Measurements from ENCODE around the gene EIF3A. TPM values are rescaled to one million over a fixed set of nuclear protein-coding genes. Genes with fewer than 3 reads are reported as not detected.

The EIF3A gene
- total and polyA plus RNA-seq, 9 of the 15 experiments (the other 6 are each of a cell fraction or from before 2014, with no cell fraction given), result 19.6 to 163 (median 102) TPM

DNA sequence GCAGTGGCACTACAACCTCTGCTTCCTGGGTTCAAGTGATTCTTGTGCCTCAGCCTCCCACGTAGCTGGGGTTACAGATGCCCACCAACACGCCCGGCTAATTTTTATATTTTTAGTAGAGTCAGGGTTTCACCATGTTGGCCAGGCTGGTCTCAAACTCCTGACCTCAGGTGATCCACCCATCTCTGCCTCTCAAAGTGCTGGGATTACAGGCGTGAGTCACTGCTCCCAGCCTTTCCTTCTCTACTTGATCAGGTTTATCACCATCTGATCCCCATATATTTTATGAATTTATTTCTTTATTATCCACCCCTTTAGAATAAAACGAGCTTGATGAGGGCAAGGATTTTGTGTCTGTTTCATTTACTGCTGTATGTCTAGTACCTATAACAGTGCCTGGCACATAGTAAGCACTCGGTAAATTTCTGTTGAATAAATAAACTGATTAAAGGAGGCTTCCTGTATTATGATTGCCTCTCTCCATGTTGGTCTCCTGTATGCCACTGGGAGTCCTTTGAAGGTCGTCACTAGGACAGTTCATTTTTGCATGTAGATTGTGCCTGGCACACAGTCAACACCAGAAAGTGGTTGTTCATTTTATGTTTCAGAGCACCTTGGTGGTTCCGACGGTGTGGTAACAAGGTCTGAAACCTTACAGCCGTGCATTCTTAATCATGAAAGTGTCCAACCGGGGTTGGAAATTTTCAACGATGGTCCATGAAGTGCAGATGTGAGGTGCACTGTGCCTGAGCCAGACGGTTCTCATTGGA is 9.6 kb upstream of the EIF3A start:
- intact Hi-C loops (cut with micrococcal nuclease), result no loop called here
- WGBS (ENCODE audit: insufficient coverage, low coverage, missing lambda C conversion rate), result 37% methylated on average over 10 of the region's 13 CpGs
- DNase-seq (ENCODE audit: extremely low read depth in 1 of 4, low spot score in 3 of 4) (no peak), ATAC-seq (no peak), FAIRE-seq (no peak)
- ChIA-PET POLR2A (interaction anchor here (0.6 to 1.8 kb wide), 3 partner anchors 9 to 14 kb away, joined by 3 to 8 read pairs (median 5); partner anchors contain the start of genes DENND10 and EIF3A), CTCF (ENCODE audit: low intra/inter-chr PET ratio) (no interaction called here)
- no peaks in the 10 kb centered on the region for H3K27me3 ChIP-seq (ENCODE audit: control insufficient read depth in 2 of 2, insufficient read depth in 2 of 2, low read length in 2 of 2)
- peak overlapping the region; percentile 16; the same call in 1 of the 2 replicates for H3K4me2 ChIP-seq (ENCODE audit: insufficient read depth, low read length)
- 0 out of 2 replicates have a peak overlapping the region, but pooled peaks have one; percentile 46 for H2AFZ ChIP-seq (ENCODE audit: low read depth, low read length)
- no peaks in the 10 kb centered on the region for H4K20me1 ChIP-seq (replicated peaks; ENCODE audit: control insufficient read depth, insufficient read depth, low read length)
- no TSS peak for BruUV-seq (replicated peaks)
- no peak overlapping the region for H3K4me3 ChIP-seq
- H3K9me3 ChIP-seq (replicated peaks; ENCODE audit: control insufficient read depth, insufficient read depth, low read depth, low read length), result no peaks in the 10 kb centered on the region
- H3K4me1 ChIP-seq (replicated peaks in 1 of 2; ENCODE audit: control insufficient read depth in 2 of 2, insufficient read depth in 2 of 2, low read length in 2 of 2), result peaks cover 18 to 25% of the 10 kb centered on the region in 2 experiments; a peak in 4 of 5 replicates
- no peaks in the 10 kb centered on the region for H3K36me3 ChIP-seq (ENCODE audit: control insufficient read depth, insufficient read depth, low read length)
- TF ChIP-seq ARID1B (IDR thresholded peaks at IDR 0.05), result no peak
- TF ChIP-seq ELF4 (CRISPR knock-in tag; IDR thresholded peaks at IDR 0.05), result no peak
- TF ChIP-seq, protein P1, sequence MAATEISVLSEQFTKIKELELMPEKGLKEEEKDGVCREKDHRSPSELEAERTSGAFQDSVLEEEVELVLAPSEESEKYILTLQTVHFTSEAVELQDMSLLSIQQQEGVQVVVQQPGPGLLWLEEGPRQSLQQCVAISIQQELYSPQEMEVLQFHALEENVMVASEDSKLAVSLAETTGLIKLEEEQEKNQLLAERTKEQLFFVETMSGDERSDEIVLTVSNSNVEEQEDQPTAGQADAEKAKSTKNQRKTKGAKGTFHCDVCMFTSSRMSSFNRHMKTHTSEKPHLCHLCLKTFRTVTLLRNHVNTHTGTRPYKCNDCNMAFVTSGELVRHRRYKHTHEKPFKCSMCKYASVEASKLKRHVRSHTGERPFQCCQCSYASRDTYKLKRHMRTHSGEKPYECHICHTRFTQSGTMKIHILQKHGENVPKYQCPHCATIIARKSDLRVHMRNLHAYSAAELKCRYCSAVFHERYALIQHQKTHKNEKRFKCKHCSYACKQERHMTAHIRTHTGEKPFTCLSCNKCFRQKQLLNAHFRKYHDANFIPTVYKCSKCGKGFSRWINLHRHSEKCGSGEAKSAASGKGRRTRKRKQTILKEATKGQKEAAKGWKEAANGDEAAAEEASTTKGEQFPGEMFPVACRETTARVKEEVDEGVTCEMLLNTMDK (IDR thresholded peaks at IDR 0.05; ENCODE audit: borderline replicate concordance, insufficient read depth, low read depth, low read length, poor library complexity, severe bottlenecking), result no peak
- TF ChIP-seq FOXK2 (conservative IDR thresholded peaks at IDR 0.05 in 1 of 2, IDR thresholded peaks at IDR 0.05 in 1 of 2; ENCODE audit: low read depth in 2 of 2), result no peak
- no peak for TF ChIP-seq ATF7 (IDR thresholded peaks at IDR 0.05)
- TF ChIP-seq SREBF2 (CRISPR knock-in tag; IDR thresholded peaks at IDR 0.05), result no peak
- no peak for TF ChIP-seq SIRT6 (IDR thresholded peaks at IDR 0.05; ENCODE audit: low read depth, low read length)
- TF ChIP-seq BMI1 (IDR thresholded peaks at IDR 0.05; ENCODE audit: low read length), result no peak
- TF ChIP-seq ZZZ3 (IDR thresholded peaks at IDR 0.05), result no peak
- TF ChIP-seq, protein P2, sequence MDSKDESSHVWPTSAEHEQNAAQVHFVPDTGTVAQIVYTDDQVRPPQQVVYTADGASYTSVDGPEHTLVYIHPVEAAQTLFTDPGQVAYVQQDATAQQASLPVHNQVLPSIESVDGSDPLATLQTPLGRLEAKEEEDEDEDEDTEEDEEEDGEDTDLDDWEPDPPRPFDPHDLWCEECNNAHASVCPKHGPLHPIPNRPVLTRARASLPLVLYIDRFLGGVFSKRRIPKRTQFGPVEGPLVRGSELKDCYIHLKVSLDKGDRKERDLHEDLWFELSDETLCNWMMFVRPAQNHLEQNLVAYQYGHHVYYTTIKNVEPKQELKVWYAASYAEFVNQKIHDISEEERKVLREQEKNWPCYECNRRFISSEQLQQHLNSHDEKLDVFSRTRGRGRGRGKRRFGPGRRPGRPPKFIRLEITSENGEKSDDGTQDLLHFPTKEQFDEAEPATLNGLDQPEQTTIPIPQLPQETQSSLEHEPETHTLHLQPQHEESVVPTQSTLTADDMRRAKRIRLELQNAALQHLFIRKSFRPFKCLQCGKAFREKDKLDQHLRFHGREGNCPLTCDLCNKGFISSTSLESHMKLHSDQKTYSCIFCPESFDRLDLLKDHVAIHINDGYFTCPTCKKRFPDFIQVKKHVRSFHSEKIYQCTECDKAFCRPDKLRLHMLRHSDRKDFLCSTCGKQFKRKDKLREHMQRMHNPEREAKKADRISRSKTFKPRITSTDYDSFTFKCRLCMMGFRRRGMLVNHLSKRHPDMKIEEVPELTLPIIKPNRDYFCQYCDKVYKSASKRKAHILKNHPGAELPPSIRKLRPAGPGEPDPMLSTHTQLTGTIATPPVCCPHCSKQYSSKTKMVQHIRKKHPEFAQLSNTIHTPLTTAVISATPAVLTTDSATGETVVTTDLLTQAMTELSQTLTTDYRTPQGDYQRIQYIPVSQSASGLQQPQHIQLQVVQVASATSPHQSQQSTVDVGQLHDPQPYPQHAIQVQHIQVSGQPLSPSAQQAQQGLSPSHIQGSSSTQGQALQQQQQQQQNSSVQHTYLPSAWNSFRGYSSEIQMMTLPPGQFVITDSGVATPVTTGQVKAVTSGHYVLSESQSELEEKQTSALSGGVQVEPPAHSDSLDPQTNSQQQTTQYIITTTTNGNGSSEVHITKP (IDR thresholded peaks at IDR 0.05; ENCODE audit: partially characterized antibody), result no peak
- TF ChIP-seq ZNF644 (tag; IDR thresholded peaks at IDR 0.05; ENCODE audit: low read depth), result no peak
- TF ChIP-seq ZNF3 (CRISPR knock-in tag; IDR thresholded peaks at IDR 0.05), result no peak
- no peak for TF ChIP-seq SRSF1 (IDR thresholded peaks at IDR 0.05; ENCODE audit: low read depth, low read length)
- no peak for TF ChIP-seq POLR2AphosphoS2 (IDR thresholded peaks at IDR 0.05; ENCODE audit: low read length)
- no peak for TF ChIP-seq PTBP1 (IDR thresholded peaks at IDR 0.05; ENCODE audit: low read depth, low read length)
- no peak for TF ChIP-seq MYNN (IDR thresholded peaks at IDR 0.05)
- TF ChIP-seq MYNN (CRISPR knock-in tag; IDR thresholded peaks at IDR 0.05), result no peak
- no peaks in the 10 kb centered on the region for H3K9me1 ChIP-seq (ENCODE audit: control insufficient read depth, insufficient read depth, low read length)
- H3K27ac ChIP-seq (ENCODE audit: extremely low read depth, low read depth, low read length), result 0 out of 3 replicates have a peak overlapping the region, but pooled peaks have one; percentile 26
- no peaks in the 10 kb centered on the region for H3K79me2 ChIP-seq (ENCODE audit: control insufficient read depth, insufficient read depth, low read length)
- peak overlapping the region in 1 of 2 experiments; percentile 20; a peak in 2 of 4 replicates for H3K9ac ChIP-seq (ENCODE audit: insufficient read depth in 1 of 2, low read depth in 2 of 2, low read length in 2 of 2)
- in situ Hi-C loops (cut with MboI), result no loop called here

All from K562 (cell line).